HCT116 (cell line): ENCODE results near the gene CCDC91.
"Not testable (repeated sequence)": the region's sequence is repeated elsewhere in the genome, so short reads cannot be mapped to it uniquely, and the experiment has no call there.

ENCODE experiments used
- POLR2A ChIP-seq: IDR thresholded peaks from 2 replicates; pipeline ENCODE4 v1.7.0; 2011; ENCODE audit warnings: borderline replicate concordance; ENCODE audit not compliant: insufficient read depth, insufficient read length; ENCODE audit errors: extremely low read depth
- POLR2AphosphoS5 ChIP-seq: IDR thresholded peaks from 2 replicates; pipeline ENCODE4 v1.6.1; 2011; ENCODE audit warnings: mild to moderate bottlenecking, low read depth, low read length, moderate library complexity
- SRF ChIP-seq: IDR thresholded peaks from 2 replicates; pipeline ENCODE4 v1.6.1; 2012; ENCODE audit warnings: low read depth
- TF ChIP-seq, protein P1 (sequence below), 3 experiments: fragments of 200-600 bp in 1 of 3; sonication (generic) in 1 of 3; IDR thresholded peaks in 2 of 3; conservative IDR thresholded peaks in 1 of 3; 2 replicates each; pipeline ENCODE4 v1.5.1; 2012 to 2017; ENCODE audit warnings: low read depth in 2 of 3, low read length in 2 of 3, antibody characterized with exemption in 1 of 3, borderline replicate concordance in 1 of 3, control low read depth in 1 of 3, mild to moderate bottlenecking in 1 of 3, mixed read lengths in 1 of 3, mixed run types in 1 of 3, moderate library complexity in 1 of 3; ENCODE audit not compliant: insufficient read depth in 1 of 3

DNA sequence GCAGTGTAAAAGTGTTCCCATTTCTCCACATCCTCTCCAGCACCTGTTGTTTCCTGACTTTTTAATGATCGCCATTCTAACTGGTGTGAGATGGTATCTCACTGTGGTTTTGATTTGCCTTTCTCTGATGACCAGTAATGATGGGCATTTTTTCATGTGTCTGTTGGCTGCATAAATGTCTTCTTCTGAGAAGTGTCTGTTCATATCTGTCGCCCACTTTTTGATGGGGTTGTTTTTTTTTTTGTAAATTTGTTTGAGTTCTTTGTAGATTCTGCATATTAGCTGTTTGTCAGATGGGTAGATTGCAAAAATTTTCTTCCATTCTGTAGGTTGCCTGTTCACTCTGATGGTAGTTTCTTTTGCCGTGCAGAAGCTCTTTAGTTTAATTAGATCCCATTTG is 140.0 kb downstream of the CCDC91 start:
- TF ChIP-seq, protein P1, sequence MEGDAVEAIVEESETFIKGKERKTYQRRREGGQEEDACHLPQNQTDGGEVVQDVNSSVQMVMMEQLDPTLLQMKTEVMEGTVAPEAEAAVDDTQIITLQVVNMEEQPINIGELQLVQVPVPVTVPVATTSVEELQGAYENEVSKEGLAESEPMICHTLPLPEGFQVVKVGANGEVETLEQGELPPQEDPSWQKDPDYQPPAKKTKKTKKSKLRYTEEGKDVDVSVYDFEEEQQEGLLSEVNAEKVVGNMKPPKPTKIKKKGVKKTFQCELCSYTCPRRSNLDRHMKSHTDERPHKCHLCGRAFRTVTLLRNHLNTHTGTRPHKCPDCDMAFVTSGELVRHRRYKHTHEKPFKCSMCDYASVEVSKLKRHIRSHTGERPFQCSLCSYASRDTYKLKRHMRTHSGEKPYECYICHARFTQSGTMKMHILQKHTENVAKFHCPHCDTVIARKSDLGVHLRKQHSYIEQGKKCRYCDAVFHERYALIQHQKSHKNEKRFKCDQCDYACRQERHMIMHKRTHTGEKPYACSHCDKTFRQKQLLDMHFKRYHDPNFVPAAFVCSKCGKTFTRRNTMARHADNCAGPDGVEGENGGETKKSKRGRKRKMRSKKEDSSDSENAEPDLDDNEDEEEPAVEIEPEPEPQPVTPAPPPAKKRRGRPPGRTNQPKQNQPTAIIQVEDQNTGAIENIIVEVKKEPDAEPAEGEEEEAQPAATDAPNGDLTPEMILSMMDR (IDR thresholded peaks at IDR 0.05 in 2 of 3, conservative IDR thresholded peaks at IDR 0.05 in 1 of 3; ENCODE audit: borderline replicate concordance in 1 of 3, insufficient read depth in 1 of 3, low read depth in 2 of 3, low read length in 2 of 3) = not testable (repeated sequence)
- not testable (repeated sequence) for TF ChIP-seq POLR2A, POLR2AphosphoS5, SRF
